Thyroid gland (tissue), 4 donors: ENCODE data around the gene ZBTB40.

ENCODE experiments used
- POLR2A ChIP-seq, 2 donors: fragments of 450-650 bp; IDR thresholded peaks; one replicate each; pipeline ENCODE4 v1.6.1; 2017; ENCODE audit warnings: antibody characterized with exemption in 2 of 2, mild to moderate bottlenecking in 2 of 2, moderate library complexity in 1 of 2
- TF ChIP-seq, protein P1 (sequence below), 6 experiments: fragments of 200-600 bp in 3 of 6; fragments of 450-650 bp in 3 of 6; sonication (generic) in 3 of 6; IDR thresholded peaks; one replicate each; pipeline ENCODE4 v1.5.1; 2016 to 2019; ENCODE audit warnings: antibody characterized with exemption in 6 of 6, mild to moderate bottlenecking in 2 of 6, inconsistent platforms in 1 of 6, moderate library complexity in 1 of 6

DNA sequence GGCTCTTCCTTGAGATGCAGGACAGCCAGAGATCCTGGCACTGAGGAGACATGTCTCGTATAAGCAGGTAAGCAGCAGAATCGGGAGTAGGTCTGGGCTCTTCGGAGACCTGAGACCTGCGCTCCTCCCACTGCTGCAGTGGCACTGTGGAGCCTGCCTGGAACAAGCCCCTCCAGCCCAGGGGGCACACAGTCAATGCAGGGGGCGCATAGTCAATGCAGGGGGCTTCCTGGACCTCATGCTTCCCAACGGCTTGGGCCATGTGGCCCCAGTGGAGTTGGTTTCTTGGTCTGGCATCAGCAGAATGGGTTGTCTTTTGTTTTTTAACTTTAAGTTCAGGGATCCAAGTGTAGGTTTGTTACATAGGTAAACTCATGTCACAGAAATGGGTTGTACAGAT is 83.7 kb downstream of the ZBTB40 start:
- TF ChIP-seq, protein P1, sequence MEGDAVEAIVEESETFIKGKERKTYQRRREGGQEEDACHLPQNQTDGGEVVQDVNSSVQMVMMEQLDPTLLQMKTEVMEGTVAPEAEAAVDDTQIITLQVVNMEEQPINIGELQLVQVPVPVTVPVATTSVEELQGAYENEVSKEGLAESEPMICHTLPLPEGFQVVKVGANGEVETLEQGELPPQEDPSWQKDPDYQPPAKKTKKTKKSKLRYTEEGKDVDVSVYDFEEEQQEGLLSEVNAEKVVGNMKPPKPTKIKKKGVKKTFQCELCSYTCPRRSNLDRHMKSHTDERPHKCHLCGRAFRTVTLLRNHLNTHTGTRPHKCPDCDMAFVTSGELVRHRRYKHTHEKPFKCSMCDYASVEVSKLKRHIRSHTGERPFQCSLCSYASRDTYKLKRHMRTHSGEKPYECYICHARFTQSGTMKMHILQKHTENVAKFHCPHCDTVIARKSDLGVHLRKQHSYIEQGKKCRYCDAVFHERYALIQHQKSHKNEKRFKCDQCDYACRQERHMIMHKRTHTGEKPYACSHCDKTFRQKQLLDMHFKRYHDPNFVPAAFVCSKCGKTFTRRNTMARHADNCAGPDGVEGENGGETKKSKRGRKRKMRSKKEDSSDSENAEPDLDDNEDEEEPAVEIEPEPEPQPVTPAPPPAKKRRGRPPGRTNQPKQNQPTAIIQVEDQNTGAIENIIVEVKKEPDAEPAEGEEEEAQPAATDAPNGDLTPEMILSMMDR (IDR thresholded peaks at IDR 0.05): no peak
- no peak for TF ChIP-seq POLR2A (IDR thresholded peaks at IDR 0.05)
